Measurements from ENCODE around the gene LY6G6F. TPM values are rescaled to one million over a fixed set of nuclear protein-coding genes. Genes with fewer than 3 reads are reported as not detected.

The LY6G6F gene
- total RNA-seq, 1 donor from 2014 or later, result not detected

DNA sequence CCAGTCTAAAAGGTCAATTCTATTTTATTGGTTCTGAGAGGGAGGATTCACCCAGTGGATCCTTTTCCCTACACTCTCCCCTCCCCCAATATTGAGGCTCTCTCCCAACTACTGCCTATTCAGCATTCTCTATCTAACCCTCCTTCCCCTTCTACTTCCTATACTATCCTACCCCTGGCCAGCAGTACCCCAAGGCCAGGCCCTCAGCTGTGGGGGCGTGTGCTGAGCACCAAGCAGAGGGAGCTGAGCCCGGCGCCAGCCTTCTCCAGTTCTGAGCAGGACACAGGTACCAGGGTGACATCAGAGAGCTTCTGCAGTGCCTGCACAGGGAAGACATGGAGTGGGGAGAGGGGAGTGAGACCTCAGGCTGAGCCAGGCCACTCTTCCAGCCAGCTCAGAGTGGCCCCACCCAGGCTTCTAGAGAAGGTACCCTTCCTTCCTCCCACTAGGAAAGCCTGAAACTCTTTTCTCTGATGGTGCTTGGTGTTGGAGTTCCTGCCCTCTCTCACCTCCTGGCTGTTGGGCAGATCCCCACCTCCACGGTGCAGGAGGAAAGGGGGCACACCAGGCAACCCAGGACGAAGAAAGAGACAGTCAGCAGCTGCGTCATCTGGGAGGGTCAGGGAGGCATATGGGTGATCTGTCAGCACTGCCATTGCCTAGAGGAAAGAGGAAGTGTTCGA, 20.5 kb downstream of the LY6G6F start:
- no peak for DNase-seq (ENCODE audit: extremely low spot score, unreplicated experiment)
- Mint-ChIP-seq H3K4me1 (ENCODE audit: unreplicated experiment) (peaks cover 24% of the 10 kb centered on the region), H3K27ac (ENCODE audit: unreplicated experiment) (no peak overlapping the region), H3K36me3 (ENCODE audit: unreplicated experiment) (peaks cover 33% of the 10 kb centered on the region), H3K27me3 (ENCODE audit: unreplicated experiment) (no peaks in the 10 kb centered on the region), H3K4me3 (ENCODE audit: unreplicated experiment) (peak overlapping the region; percentile 53), H3K9me3 (ENCODE audit: unreplicated experiment) (no peaks in the 10 kb centered on the region)
- TF ChIP-seq, protein P1, sequence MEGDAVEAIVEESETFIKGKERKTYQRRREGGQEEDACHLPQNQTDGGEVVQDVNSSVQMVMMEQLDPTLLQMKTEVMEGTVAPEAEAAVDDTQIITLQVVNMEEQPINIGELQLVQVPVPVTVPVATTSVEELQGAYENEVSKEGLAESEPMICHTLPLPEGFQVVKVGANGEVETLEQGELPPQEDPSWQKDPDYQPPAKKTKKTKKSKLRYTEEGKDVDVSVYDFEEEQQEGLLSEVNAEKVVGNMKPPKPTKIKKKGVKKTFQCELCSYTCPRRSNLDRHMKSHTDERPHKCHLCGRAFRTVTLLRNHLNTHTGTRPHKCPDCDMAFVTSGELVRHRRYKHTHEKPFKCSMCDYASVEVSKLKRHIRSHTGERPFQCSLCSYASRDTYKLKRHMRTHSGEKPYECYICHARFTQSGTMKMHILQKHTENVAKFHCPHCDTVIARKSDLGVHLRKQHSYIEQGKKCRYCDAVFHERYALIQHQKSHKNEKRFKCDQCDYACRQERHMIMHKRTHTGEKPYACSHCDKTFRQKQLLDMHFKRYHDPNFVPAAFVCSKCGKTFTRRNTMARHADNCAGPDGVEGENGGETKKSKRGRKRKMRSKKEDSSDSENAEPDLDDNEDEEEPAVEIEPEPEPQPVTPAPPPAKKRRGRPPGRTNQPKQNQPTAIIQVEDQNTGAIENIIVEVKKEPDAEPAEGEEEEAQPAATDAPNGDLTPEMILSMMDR (IDR thresholded peaks at IDR 0.05), result no peak

DNA sequence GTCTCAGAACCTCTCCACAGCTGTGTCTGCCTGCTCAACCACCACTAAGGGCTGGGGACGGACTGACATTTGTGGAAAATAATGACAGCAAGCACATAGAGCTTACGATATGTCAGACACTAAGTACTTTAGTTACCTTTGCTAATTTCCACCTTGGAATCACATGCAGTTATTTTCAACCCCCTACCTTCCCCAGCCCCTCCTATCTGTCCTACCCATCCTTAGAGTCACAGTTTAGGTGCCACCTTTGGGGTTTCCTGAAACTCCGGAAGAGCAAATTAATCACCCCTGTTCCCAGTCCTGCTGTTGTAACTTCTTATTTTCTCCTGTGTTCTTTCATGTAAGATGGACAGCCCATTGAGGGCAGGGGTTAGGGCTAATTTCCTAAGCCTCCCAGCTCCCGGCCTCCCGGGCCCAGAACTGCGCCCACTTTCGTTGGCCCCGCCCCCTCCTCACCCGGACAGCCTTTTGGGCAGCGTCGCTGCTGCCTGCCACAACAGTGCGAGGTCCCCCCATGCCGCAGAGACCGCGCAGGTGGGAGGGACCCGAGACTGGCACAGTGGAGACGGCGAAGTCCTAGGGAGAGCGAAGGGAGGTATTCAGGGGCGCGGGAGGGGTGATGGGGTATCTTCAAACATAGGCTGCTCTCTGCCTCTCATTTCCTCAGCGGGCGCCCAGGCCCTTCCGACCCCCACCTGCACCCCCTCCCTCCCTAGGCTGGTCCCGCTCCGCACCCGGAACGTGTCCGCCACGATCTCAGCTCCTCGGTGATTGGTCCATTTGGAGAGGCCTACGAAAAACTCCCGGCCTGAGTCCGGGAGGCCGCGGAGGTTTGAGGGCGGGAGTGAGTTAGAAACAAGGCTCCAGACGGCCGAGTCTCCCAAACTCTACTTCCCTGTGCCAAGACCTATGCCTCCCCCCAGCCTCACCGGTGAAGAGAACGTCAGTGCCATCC, 21.3 kb downstream of the LY6G6F start:
- H3K36me3 Mint-ChIP-seq (ENCODE audit: unreplicated experiment), result peaks cover 34% of the 10 kb centered on the region
- no peak overlapping the region for H3K27ac Mint-ChIP-seq (ENCODE audit: unreplicated experiment)
- H3K9me3 Mint-ChIP-seq (ENCODE audit: unreplicated experiment), result no peaks in the 10 kb centered on the region
- DNase-seq (ENCODE audit: extremely low spot score, unreplicated experiment), result no peak
- peak overlapping the region; percentile 99 for H3K4me3 Mint-ChIP-seq (ENCODE audit: unreplicated experiment)
- no peaks in the 10 kb centered on the region for H3K27me3 Mint-ChIP-seq (ENCODE audit: unreplicated experiment)
- TF ChIP-seq, protein P1 (IDR thresholded peaks at IDR 0.05), result no peak
- H3K4me1 Mint-ChIP-seq (ENCODE audit: unreplicated experiment), result peaks cover 25% of the 10 kb centered on the region

DNA sequence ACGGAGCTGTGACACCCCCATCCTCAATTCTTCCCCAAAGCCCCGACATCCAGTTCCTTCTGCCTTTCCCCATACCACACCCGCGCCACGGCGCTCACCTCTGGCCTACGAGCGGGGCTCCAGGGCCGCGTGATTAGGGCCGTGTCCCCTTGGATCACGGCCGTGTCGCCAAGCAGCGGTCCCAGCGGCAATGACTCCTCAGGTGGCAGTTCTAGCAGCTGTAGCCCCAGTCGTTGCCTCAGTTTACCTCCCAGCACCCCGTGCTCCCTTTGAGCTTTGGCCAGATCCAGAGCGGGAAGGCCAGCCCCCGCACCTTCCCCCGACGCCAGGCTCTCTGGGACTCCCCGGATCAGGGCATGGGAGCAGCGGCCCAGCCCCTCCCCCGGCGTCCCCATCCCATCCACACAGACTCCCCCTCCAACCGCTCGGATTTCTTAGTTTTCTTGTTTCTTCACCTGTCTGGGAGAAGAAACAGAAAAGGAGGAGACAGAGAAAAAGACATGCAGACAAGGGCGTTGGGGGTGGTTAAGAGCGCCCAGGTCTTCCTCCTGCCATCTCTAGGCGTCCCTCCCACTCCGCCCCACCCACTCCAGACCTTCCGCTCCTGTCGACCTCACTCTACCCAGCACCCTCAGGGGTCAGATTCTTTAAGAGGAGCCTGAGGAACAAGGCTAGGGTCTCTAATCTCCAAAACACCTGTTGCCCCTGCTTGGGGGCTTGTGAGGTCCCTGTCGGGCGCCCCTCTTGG, 22.3 kb downstream of the LY6G6F start, which contains the start of gene DDAH2:
TSS of gene DDAH2 (minus strand) at position 533 of the 748 bp plus-strand sequence. CDS start at position 395, 138 bp downstream.
- Mint-ChIP-seq H3K4me3 (ENCODE audit: unreplicated experiment) (peak within 1 kb of the TSS; percentile 99), H3K36me3 (ENCODE audit: unreplicated experiment) (peaks cover 42% of the 10 kb centered on the region), H3K27me3 (ENCODE audit: unreplicated experiment) (no peaks in the 10 kb centered on the region), H3K9me3 (ENCODE audit: unreplicated experiment) (no peaks in the 10 kb centered on the region), H3K4me1 (ENCODE audit: unreplicated experiment) (peaks cover 30% of the 10 kb centered on the region), H3K27ac (ENCODE audit: unreplicated experiment) (peak within 1 kb of the TSS; percentile 95)
- no peak for DNase-seq (ENCODE audit: extremely low spot score, unreplicated experiment)
- TF ChIP-seq, protein P1 (IDR thresholded peaks at IDR 0.05), result no peak

DNA sequence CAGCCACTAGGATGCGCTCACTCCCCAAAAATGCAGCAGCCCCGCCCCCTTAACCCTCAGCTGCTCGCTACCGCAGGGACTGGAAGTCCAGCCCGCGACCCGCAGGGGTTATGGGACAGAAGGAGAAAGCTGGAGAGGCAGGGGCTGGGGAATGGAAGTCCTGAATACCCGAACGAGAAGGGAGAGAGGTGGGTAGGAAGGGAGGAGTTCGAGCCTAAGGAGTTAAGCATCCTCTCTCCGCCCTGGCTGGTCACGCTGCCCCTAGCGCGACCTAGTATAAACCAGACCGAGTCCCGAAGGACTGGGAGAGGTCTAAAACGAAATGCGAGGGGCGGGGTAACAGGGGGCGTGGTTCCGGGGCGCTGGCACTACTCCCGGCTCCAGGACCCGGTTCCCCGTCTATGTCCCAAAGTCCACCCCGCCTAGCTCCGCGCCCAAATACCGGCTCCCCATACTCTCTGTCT, 22.9 kb downstream of the LY6G6F start:
- TF ChIP-seq, protein P1 (IDR thresholded peaks at IDR 0.05), result peak; percentile 74
- Mint-ChIP-seq H3K36me3 (ENCODE audit: unreplicated experiment) (peaks cover 43% of the 10 kb centered on the region), H3K4me3 (ENCODE audit: unreplicated experiment) (peak overlapping the region; percentile 99), H3K27me3 (ENCODE audit: unreplicated experiment) (no peaks in the 10 kb centered on the region), H3K27ac (ENCODE audit: unreplicated experiment) (peak overlapping the region; percentile 95), H3K9me3 (ENCODE audit: unreplicated experiment) (no peaks in the 10 kb centered on the region), H3K4me1 (ENCODE audit: unreplicated experiment) (peaks cover 35% of the 10 kb centered on the region)
- peak; percentile 94 for DNase-seq (ENCODE audit: extremely low spot score, unreplicated experiment)
